NCI-H2171 treated with DMSO at 0.1 percent for 48 hours (cell line): ENCODE data around the gene CAMTA1.
A peak's percentile ranks its signal among the peaks of the same experiment; 100 is the strongest.

Experiments used
- DNase-seq: peaks from one replicate; lab custom pipeline; 2025; lab: John Stamatoyannopoulos, UW

CAMTA1 gene

GRCh38 chr1:7743346-7743745, 958.1 kb downstream of the CAMTA1 start:
- DNase-seq, result no peak

DNA sequence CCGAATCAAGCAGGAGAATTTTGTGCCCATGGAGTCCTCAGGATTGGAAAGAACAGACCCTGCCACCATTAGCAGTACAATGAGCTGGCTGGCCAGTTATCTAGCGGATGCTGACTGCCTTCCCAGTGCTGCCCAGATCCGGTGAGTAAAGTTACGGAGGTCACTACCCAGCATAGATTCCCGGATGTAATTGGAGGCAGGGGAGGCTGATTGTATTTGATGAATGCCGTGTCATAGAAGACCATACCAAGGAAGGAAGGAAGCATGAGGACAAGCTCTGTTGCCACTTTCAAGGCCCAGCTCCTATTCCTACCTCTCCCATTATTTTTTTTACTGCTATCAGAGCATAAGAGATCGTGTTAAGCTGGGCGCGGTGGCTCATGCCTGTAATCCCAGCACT, 959.6 kb downstream of the CAMTA1 start:
- DNase-seq, result no peak

DNA sequence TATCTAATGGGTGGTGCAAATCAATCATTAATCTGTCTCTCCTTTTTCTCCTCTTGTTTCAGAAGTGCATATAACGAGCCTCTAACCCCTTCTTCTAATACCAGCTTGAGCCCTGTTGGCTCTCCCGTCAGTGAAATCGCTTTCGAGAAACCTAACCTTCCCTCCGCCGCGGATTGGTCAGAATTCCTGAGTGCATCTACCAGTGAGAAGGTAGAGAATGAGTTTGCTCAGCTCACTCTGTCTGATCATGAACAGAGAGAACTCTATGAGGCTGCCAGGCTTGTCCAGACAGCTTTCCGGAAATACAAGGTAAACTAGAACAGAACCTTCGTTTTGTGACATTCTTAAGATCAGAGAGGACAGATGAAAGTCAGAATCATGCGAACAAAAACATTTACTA, 960.5 kb downstream of the CAMTA1 start:
- no peak for DNase-seq

GRCh38 chr1:7747605-7748004, 962.4 kb downstream of the CAMTA1 start:
- no peak for DNase-seq

DNA sequence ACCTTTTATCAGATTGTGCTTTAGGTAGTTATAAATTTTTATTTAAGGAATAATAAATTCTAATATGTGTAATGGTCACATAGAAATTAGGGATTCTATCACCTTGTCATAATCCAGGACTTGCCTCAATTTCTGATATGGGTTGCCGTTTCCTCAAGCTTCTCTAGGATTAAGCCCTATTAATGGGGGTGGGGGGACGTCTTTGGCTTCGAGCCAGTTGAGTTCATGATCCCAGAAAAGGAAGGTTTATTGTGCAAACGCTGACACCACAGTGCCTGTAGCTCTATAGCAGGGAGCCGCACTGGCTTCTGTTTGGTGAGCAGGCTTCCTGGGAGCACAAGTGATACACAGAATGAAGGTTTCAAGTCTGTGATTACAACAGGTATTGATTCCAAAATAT, 963.9 kb downstream of the CAMTA1 start:
- DNase-seq, result no peak

DNA sequence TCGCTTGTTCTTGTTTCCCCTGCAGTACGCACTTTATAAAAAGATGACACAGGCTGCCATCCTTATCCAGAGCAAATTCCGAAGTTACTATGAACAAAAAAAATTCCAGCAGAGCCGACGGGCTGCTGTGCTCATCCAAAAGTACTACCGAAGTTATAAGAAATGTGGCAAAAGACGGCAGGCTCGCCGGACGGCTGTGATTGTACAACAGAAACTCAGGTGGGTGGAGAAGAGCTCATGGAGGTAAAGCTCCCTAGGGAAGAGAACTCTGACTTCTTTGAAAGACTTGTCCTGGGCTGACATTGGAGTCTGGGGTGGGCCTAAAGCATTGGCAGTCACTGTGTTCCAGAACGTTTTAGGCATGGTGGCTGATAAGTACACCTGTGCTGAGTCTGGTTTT, 965.9 kb downstream of the CAMTA1 start:
- DNase-seq, result no peak

- peak; percentile 66 for DNase-seq
Measured at GRCh38 chr1:7752512-7753417, 967.5 kb downstream of the CAMTA1 start.

DNA sequence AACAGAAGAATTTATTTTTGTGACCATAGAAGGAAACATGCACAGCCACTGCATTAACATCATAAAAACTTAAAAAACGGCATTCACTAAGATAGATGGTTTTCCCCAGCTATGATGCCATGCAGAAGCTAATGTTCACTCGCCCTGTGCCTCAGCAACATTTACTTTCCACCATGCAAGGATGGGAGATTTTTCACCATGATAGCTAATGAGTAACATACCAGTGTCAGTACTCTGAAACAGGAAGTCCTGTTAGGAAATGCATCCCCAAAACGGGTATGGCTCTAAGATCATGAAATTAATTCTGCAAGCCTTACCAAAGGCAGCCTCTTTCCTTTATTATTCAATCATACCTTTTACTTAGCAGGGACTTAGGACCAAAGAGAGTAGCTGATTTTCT, 968.4 kb downstream of the CAMTA1 start:
- DNase-seq, result no peak

DNA sequence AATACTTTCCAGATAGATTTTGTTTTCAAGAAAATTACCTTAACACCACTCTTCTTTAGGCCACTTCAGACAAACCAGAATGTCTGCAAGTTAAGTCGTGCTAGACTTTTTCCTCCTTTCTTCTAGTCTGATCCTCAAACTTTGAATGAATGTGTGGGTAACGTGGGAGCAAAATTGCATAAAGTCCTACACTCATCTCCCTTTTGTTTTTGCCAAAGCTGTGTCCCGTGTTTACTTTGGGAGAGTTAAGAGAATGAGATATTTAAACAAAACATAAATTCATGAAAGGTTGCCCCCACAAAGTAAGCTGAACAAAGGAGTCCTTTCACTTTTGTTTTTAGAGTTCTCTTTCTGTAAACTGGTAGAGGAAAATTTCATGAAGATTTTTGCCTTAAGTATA, 969.0 kb downstream of the CAMTA1 start:
- DNase-seq, result no peak

- peak; percentile 10 for DNase-seq
Measured at GRCh38 chr1:7755448-7755847, 970.2 kb downstream of the CAMTA1 start.

DNA sequence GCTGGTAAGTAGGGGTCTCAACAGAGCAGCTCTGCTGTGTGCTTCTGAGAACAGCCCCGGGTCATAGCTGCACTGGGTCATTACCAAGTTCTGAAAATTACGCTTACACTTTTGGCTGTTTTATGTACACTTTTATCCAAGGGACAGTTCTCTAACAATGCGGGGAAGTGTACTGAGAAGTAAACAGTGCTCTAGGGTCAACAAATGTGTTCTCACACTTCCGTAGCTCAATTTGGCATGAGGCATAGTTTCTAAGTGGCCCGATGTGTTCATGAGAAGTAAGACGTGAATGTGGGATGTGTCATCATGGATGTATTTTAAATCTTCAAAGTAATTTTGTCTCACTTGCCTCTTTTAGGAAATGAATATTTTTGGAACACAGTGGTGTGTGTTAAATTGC, 975.0 kb downstream of the CAMTA1 start:
- no peak for DNase-seq

- no peak for DNase-seq
Measured at GRCh38 chr1:7761103-7761502, 975.8 kb downstream of the CAMTA1 start.

DNA sequence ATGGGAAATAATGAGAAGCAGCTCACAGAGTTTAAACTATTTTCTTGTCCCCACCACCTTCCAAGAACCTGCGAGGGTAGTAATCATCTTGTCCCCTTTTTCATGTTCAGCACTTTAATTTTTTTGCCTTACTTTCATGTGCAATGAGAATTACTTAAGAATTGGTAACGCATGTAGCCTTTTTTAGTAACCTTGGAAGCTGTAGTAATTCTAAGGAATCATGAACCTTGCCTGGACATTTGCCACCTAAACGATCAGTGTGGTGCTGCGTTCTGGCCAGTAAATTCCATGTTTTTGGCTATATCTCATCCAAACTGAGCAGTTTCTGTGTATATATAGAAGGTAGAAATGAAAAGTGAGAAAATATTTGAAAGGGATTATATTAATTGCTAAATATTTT, 981.9 kb downstream of the CAMTA1 start:
- no peak for DNase-seq

DNA sequence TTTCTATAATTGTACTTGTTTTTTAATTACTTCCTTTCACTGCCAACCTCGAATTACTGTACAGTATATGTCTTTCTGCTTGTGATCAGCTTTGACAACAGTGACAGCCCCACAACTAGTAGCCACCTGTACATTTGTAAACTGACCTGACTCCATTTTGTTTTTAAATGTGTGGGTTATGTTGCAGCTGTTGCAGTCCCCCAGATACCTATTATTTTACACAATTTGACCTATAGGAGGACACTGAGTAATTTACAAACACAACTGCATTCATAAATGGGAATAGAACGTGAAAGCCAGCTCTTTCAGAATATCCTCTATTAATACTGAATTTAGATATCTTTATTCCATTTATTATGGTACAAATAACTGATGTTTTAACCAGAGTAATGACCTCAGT, 983.3 kb downstream of the CAMTA1 start:
- DNase-seq, result peak; percentile 51

DNA sequence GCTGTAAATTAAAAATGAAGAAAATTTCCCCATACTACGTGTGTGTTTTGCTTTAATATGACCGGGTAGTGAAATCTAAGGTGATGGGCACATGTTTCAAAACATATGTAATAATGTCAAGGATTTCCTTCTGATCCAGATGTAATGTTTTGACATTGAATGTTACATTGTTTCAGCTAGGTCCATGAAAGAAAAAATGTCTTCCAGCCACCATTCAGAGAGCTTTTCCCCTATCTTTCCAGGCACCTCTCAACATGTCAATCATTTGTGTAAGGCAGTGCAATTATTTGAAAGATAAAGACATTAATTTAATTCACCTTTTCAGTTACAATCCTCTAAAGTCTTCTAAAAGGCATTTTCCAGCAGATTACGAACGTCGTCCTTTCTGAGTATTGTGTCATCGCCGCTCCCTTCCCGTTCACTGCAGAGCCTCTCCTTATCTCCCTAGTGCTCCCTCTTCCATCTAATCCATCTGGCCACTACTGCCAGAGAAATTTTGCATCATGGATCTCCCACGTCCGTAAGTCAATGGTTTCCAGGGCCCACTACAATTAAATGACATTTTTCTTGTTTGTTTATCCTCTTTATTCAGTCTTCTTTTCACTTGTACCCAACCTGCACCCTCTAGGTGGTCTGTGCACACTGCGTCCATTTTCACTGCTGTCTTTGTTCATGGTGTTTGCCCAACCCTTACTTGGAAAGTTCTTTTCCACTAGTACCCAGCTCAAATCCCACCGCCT, 984.6 kb downstream of the CAMTA1 start:
- no peak for DNase-seq

DNA sequence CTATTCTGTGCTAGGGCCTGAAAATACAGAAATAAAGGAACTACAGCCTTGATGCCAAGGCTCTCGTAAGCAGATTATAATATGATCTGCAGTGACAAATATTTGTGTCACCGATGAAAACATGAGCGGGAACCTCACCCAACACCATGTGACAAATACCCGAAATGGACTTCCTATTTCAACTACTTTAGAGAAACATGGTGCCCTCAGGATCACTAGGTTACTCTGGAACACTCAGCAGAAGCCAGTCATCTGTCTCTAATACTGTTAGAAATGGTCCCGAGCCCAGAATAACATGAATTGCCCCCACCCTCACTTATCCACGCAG, 985.4 kb downstream of the CAMTA1 start:
- DNase-seq, result peak; percentile 60

- DNase-seq, result peak; percentile 62
Measured at GRCh38 chr1:7770997-7771822, 986.0 kb downstream of the CAMTA1 start, which contains the start of gene VAMP3. Gene VAMP3, plus strand, starts transcription at chr1:7771296. Its CDS starts 88 bp downstream, at chr1:7771384.

DNA sequence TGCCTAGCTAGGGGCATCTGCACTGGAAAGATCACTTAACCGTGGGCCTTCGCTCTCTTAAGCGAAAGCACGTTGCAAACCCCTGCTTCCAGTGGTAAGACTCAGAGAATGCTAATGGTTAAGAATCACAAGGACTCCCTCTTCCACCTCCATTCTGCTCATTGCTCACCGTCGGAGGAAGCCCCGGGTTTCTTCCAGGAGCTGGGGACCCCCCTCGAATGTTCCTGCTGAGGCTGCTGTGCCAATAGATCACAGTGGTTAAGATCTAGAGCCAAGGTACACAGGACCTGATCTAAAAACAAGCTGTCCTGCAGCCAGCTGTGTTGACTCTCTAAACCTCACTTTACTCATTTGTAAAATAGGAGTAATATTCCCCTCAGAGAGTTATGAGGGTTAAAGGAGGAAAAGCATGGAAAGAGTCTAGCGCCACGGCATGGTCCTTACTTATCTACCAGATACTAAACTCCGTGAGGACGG, 986.6 kb downstream of the CAMTA1 start:
- no peak for DNase-seq

DNA sequence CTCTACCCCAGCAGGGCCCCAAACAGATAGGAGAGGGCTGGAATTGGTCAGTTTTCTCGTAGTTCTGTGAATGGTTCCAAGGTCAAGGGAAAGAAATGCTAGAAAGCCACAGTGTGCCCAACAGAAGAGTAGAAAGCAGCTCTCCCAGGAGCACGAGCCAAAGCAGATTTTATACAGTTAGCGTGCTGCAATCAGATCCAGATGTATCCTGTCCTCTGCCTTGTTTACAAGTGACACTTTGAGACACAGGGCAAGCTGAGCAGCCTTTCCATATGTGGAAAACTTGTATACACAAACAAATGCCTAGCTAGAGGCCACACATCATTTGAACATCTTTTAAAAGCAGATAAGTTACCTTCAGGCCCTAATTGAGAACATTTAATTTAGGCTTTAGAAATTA, 992.3 kb downstream of the CAMTA1 start:
- no peak for DNase-seq

GRCh38 chr1:7778133-7778628, 992.9 kb downstream of the CAMTA1 start:
- no peak for DNase-seq

DNA sequence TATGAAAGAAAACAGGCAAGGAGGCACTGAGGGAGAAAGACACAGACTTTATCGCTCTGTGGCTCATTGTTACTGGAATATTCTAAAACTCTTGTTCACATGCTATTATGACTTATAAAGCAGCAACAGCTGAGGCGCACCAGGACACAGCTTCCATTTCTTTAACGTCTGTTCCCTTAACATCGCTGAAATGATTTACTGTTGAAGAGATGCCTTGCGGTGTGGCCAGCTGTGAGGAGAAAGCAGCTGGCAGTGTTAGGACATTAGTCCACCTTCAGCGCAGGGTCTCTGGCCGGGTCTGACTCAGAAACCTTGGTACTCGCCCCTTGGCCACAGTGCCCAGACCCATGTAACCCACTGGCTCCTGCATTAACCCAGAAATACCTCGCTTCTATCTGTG, 995.7 kb downstream of the CAMTA1 start:
- DNase-seq, result no peak

DNA sequence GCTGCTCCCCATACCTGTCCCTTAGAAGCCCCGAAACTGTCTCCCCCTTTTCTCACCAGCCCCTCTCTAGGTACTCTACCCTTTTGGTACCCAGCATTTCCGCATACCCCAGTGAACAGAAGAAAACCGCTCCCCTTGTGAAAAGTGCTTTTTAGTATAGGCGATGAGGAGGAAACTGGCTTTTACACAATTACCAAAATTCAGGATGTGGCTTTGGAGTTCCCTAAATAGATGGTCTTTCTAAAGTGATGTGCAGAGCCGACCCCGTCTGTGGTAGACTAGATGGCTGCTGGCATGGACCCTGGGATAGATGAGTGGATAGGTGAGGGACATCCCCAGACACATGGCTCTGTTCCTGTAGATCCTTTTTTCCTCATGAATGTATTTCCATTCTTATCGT, 996.2 kb downstream of the CAMTA1 start:
- no peak for DNase-seq
